ENCODE results near the gene BCR. TPM values are rescaled to one million over a fixed set of nuclear protein-coding genes. Genes with fewer than 3 reads are reported as not detected.
A peak's percentile ranks its signal among the peaks of the same experiment; 100 is the strongest.

BCR gene
- total and polyA plus RNA-seq, 12 donors: 10.9 to 33.4 (median 25.8) TPM

DNA sequence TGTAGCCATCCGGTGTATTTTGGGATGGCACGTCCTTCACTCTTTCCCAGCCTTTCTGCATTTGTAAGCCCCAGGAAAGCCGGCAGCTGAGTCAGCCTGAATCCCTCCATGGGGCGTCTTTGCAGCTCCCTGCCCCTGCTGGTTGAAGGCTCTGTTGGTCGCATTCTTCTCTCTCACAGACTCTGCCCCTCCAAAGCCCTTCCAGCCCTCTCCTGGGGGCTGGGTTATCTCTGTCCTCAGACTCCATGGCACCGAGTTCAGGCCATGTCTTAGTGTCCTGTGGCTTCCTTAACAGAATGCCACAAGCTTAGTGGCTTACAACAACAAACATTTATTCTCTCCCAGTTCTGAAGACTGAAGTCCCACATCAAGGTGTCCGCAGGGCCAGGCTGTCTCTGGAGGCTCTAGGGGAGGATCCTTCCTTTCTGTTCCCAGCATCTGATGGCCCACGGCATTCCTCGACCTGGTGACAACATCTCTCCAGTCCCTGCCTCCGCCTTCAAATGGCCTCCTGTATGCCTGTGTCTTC lies 62.2 kb downstream of the BCR start:
- peaks cover 5 to 54% (median 11%) of the 10 kb centered on the region in 9 donors for H3K4me1 ChIP-seq

DNA sequence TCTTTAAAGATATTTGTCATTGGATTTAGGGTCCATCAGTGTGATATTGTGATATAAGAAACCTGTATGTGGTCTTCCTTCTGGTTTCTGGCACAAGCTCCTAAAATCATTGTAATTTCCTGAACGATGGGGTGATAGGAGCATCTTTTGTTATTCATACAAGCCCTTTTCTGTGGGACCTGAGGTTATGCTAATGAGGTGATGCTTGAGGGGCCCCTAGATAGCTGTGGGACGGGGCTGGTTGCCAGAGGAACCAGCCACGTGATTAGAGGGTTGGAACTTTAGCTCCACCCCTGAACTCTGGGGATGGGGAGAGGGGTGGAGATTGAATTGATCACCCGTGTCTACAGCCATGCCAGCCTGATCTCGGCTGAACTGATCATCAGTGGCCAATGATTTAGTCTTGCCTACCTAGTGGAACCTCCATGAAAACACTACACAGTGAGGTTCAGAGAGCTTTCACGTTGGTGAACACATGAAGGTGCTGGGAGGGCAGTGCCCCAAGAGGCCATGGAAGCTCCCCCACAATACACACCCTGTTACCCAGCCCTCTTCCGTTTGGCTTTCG lies 62.8 kb downstream of the BCR start:
- WGBS, 2 donors: 70 to 71% methylated on average over 8 of the region's 8 CpGs
- DNase-seq: no peak
- H3K36me3 ChIP-seq: no peaks in the 10 kb centered on the region
- TF ChIP-seq, protein P1, sequence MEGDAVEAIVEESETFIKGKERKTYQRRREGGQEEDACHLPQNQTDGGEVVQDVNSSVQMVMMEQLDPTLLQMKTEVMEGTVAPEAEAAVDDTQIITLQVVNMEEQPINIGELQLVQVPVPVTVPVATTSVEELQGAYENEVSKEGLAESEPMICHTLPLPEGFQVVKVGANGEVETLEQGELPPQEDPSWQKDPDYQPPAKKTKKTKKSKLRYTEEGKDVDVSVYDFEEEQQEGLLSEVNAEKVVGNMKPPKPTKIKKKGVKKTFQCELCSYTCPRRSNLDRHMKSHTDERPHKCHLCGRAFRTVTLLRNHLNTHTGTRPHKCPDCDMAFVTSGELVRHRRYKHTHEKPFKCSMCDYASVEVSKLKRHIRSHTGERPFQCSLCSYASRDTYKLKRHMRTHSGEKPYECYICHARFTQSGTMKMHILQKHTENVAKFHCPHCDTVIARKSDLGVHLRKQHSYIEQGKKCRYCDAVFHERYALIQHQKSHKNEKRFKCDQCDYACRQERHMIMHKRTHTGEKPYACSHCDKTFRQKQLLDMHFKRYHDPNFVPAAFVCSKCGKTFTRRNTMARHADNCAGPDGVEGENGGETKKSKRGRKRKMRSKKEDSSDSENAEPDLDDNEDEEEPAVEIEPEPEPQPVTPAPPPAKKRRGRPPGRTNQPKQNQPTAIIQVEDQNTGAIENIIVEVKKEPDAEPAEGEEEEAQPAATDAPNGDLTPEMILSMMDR (IDR thresholded peaks at IDR 0.05): no peak
- ATAC-seq: no peak
- H3K4me1 ChIP-seq: peaks cover 0 to 54% (median 5%) of the 10 kb centered on the region in 9 donors
- H3K27me3 ChIP-seq: no peaks in the 10 kb centered on the region
- no peak overlapping the region for H3K27ac ChIP-seq
- H3K9me3 ChIP-seq: no peaks in the 10 kb centered on the region
- intact Hi-C loops (cut with DNase I): loop anchor here in 1 of 10 donors (5.0 kb wide), 1 partner anchor 39 kb away; no protein-coding TSS in a partner anchor
- no peak overlapping the region for H3K4me3 ChIP-seq

More for the DNA sequence above, 62.2 kb downstream of the BCR start:
- WGBS, 2 donors: 83 to 88% methylated on average over 10 of the region's 10 CpGs
- Histone ChIP-seq H3K4me3 (no peak overlapping the region), H3K27ac (peak overlapping the region in 1 of 10 donors; percentile 20), H3K27me3 (no peaks in the 10 kb centered on the region), H3K36me3 (no peaks in the 10 kb centered on the region), H3K9me3 (no peaks in the 10 kb centered on the region)
- TF ChIP-seq, protein P1 (IDR thresholded peaks at IDR 0.05): no peak
- ATAC-seq: no peak
- intact Hi-C loops (cut with DNase I): loop anchor here in 1 of 10 donors (5.0 kb wide), 1 partner anchor 40 kb away; no protein-coding TSS in a partner anchor
- no peak for DNase-seq

DNA sequence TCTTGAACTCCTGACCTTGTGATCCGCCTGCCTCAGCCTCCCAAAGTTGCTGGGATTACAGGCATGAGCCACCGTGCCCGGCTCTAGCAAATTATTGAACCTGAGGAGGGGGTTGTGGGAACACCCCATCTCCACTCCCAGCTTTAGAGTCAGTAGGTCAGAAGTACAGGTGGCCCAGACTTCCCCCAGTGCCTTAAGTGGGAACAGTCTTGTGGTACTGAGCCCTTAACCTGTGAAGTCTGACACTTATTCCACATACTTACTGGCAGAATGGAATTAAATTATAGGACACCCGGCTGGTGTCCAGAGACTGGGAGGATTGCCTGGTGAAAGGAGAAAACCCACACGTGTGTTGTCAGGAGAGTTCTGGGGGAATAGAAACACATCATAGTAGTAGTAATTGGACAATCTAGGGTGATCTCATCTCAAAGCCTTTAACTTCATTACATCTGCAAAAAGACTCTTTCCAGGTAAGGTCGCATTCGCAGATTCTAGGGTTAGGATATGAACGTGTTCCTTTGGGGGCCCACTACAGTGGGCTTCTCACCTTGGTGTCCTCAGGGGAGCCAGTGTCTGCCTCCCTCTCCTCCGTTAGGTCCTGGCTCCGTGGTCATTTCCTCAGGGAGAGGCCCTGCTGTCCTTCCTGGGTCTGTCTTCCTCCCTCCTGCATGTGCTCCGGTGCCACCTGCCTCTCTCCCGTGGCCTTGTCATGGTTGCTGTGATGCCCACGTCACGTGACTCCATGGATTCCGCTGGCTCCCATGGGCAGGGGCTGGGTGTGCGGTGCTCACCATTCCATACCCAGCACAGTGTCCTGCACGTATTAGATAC lies 63.8 kb downstream of the BCR start:
- H3K4me1 ChIP-seq: peaks cover 0 to 61% (median 6%) of the 10 kb centered on the region in 9 donors

DNA sequence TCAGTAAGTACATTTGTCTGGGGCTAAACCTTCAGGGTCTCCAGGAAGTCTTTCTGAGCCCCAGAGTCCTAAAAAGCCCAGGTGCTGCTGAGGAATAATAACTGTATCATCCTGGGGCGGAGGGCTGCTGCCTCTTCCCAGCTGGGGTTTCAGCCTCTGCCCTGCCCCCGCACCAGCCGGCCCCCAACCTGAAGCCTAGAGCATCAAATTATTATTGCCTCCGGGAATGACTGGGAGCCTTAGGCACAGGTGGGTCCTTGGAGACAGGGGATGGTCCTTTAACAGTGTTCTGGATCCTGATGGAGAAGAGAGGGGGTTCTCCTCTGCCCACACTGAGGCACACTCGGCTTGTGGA lies 64.4 kb downstream of the BCR start:
- no peak overlapping the region for H3K27ac ChIP-seq
- H3K9me3 ChIP-seq: no peaks in the 10 kb centered on the region
- H3K4me3 ChIP-seq: no peak overlapping the region
- TF ChIP-seq, protein P1 (IDR thresholded peaks at IDR 0.05): no peak
- no peaks in the 10 kb centered on the region for H3K27me3 ChIP-seq
- no peak for ATAC-seq
- 94% methylated on average over 5 of the region's 5 CpGs for WGBS, 2 donors
- DNase-seq: no peak
- H3K36me3 ChIP-seq: no peaks in the 10 kb centered on the region
- intact Hi-C loops (cut with DNase I): loop anchor here in 1 of 10 donors (5.0 kb wide), 1 partner anchor 38 kb away; no protein-coding TSS in a partner anchor
- H3K4me1 ChIP-seq: peaks cover 0 to 62% (median 6%) of the 10 kb centered on the region in 9 donors

More for the DNA sequence above, 63.8 kb downstream of the BCR start:
- no peak overlapping the region for H3K27ac ChIP-seq
- intact Hi-C loops (cut with DNase I): loop anchor here in 1 of 10 donors (5.0 kb wide), 1 partner anchor 38 kb away; no protein-coding TSS in a partner anchor
- DNase-seq (no peak), ATAC-seq (no peak)
- TF ChIP-seq, protein P1 (IDR thresholded peaks at IDR 0.05): no peak
- no peaks in the 10 kb centered on the region for H3K36me3 ChIP-seq
- H3K27me3 ChIP-seq: no peaks in the 10 kb centered on the region
- H3K4me3 ChIP-seq: no peak overlapping the region
- H3K9me3 ChIP-seq: no peaks in the 10 kb centered on the region
- WGBS, 2 donors: 90 to 94% methylated on average over 17 of the region's 17 CpGs
